GM19351 (cell line): ENCODE data around the gene SEMA5A.

Experiments used
- ATAC-seq: cut with Tn5 transposase; IDR thresholded peaks from one replicate; pipeline ENCODE4 v1.9.1; 2021; ENCODE audit warnings: mild to moderate bottlenecking, moderate library complexity; ENCODE audit not compliant: unreplicated experiment

SEMA5A gene

GRCh38 chr5:9547122-9547947, 1.5 kb upstream of the SEMA5A start:
- ATAC-seq, result no peak

- no peak for ATAC-seq
These were observed 511 bp downstream of the SEMA5A start for GRCh38 chr5:9545136-9545991.

GRCh38 chr5:9544502-9545135, 1.3 kb downstream of the SEMA5A start:
- peak; percentile 53 for ATAC-seq

GRCh38 chr5:9544056-9544455, 1.8 kb downstream of the SEMA5A start:
- peak; percentile 5 for ATAC-seq

GRCh38 chr5:9543311-9543920, 2.5 kb downstream of the SEMA5A start:
- ATAC-seq, result no peak

- no peak for ATAC-seq
These were observed 5.1 kb downstream of the SEMA5A start for GRCh38 chr5:9540791-9541190.

GRCh38 chr5:9538504-9538903, 7.4 kb downstream of the SEMA5A start:
- ATAC-seq, result no peak

- no peak for ATAC-seq
These were observed 8.4 kb downstream of the SEMA5A start for GRCh38 chr5:9537223-9538141.

GRCh38 chr5:9536717-9537116, 9.2 kb downstream of the SEMA5A start:
- no peak for ATAC-seq

GRCh38 chr5:9534881-9535517, 10.9 kb downstream of the SEMA5A start:
- ATAC-seq, result no peak

GRCh38 chr5:9533562-9534364, 12.1 kb downstream of the SEMA5A start:
- peak; percentile 42 for ATAC-seq

- ATAC-seq, result no peak
These were observed 12.8 kb downstream of the SEMA5A start for GRCh38 chr5:9533096-9533495.

- no peak for ATAC-seq
These were observed 16.4 kb downstream of the SEMA5A start for GRCh38 chr5:9529513-9529912.

- no peak for ATAC-seq
These were observed 16.8 kb downstream of the SEMA5A start for GRCh38 chr5:9529041-9529480.

GRCh38 chr5:9524941-9525340, 20.9 kb downstream of the SEMA5A start:
- ATAC-seq, result no peak

GRCh38 chr5:9523090-9523823, 22.6 kb downstream of the SEMA5A start:
- no peak for ATAC-seq

- no peak for ATAC-seq
These were observed 26.3 kb downstream of the SEMA5A start for GRCh38 chr5:9519537-9519936.

- ATAC-seq, result no peak
These were observed 29.3 kb downstream of the SEMA5A start for GRCh38 chr5:9516591-9516990.
